Activated effector memory CD4-positive, alpha-beta T cell treated with anti-CD3 and anti-CD28 coated beads, Interleukin-2, amount 50 U/mL, for 16 hours (primary cell): ENCODE measurements around the gene CRYBA2.

Source experiments
- DNase-seq: peaks from one replicate; pipeline ENCODE4 v3.0.0-alpha.2; 2020

The CRYBA2 gene

DNA sequence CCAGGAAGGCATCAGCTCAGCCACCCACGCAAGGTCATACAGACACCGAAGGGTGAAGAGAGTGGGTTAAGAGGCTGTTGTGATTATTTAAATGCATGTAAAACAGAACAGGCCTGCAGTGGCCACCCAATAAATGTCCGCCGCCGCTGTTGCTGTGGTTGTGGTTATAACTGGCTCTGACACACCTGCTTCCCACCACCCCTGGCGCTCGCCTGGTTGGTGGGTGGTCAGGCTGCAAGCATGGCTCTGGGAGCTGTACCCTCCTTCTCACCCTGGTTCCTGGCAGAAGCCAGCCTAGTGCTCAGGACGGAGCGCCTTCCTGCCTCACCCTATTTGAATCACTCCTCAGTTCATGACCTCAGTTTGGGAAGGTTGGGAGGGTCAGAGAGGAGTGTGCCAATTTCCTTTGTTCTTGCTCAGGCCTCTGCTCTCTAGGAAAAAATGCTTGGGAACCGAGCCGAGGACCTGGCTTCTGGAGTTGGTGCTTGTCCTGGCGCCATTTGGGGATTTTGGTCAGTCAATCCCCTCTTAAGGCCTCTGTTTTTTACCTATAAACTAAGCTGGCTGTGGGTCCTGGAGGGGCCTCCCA, 5.3 kb upstream of the CRYBA2 start:
- DNase-seq = no peak

DNA sequence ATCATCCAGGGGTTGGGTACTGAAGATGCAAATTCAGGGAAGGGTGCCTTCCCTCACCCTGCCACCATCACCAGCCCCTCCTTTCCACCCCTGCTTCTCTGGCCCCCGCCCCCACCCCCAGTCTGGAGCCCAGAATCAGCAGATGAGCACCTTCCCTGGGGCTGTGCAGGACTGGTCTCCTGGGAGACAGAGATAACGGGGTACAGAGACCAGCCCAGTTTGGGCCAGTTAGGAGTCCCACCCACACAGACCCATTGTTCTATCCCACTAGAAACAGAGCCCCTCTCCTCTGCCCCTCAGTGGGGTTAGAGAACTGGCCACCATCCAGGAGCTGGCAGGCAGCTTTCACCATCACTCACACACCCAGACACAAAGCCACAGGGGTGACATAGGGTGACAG, 4.5 kb upstream of the CRYBA2 start:
- DNase-seq = no peak

GRCh38 chr2:218996937-218997336, 3.7 kb upstream of the CRYBA2 start:
- no peak for DNase-seq

GRCh38 chr2:218995972-218996711, 2.9 kb upstream of the CRYBA2 start:
- DNase-seq = peak; percentile 91

- DNase-seq = no peak
These were observed 2.3 kb upstream of the CRYBA2 start for GRCh38 chr2:218995561-218995960.

DNA sequence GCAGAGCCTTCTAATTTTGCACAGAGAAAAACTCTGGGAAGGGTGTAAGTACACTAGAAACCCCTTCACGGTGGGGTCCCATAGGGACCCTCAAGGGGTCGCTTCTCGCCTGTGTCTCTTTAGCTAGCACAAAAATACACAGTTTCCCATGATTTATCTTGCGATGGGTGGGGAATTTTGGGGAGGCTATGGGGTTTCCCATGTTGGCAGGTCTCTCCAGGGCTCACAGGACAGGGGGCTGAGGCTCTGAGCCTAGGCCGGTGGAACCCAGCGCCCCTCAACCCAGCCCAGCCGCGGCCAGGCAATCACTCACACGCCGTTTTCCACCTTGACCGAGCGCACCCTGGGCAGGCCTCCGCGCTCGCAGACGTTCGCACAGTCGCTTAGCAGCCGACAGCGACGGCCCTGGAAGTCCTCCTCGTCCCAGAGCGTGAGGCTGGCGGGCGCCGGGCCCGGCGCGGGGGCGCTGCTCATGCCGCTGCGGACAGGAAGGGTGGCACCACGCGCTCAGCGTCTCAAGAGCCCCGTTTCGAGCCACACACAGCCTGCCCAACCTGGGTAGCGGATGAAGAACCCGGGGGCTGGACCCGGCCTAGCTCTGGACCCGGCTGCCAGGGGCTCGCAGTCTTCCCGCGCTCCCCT, 398 bp downstream of the CRYBA2 start:
- no peak for DNase-seq

GRCh38 chr2:218992196-218992595, 1.0 kb downstream of the CRYBA2 start:
- no peak for DNase-seq

DNA sequence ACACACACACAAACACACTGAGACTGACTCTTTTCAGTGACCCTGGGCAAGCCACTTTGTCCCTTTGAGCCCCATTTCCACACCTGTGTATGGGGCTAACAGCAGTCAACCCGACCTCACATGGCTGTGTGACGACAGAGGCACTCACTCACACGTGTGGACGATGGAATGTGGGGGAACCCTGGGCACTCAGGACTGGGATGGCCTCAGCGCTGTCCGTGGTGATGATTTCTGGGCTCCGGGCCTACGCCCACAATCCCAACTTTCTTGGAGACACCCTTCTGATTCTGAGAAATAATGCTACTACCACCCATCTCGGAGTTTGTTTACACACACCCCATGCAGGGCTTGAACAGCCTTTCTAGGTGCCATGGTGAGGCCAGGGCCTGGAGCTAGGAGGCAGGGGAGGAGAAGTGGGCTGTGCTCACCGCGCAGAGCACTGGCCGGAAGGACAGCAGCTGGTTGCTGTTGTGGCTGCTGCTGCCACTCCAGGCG, 1.5 kb downstream of the CRYBA2 start:
- no peak for DNase-seq

- no peak for DNase-seq
These were observed 2.6 kb downstream of the CRYBA2 start for GRCh38 chr2:218990612-218991011.

DNA sequence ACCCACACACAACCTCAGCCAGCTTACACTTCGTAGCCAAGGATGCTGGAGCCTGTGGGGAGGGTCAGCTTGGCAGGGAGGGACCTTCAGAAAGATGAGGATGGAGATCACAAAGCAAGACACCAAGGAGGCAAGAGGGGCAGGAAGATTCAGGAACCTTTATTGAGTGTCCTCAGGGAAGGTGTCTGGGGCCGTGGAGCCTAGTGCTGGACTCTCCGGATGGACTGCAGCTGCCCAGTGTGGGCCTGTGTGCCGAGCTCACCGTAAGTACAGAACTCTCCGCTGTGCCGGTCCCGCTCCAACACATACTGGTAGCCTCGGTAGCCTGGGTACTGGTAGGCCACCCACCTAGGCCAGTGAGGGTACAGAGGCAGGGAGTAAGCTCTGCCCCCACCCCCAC, 3.2 kb downstream of the CRYBA2 start:
- DNase-seq = no peak

DNA sequence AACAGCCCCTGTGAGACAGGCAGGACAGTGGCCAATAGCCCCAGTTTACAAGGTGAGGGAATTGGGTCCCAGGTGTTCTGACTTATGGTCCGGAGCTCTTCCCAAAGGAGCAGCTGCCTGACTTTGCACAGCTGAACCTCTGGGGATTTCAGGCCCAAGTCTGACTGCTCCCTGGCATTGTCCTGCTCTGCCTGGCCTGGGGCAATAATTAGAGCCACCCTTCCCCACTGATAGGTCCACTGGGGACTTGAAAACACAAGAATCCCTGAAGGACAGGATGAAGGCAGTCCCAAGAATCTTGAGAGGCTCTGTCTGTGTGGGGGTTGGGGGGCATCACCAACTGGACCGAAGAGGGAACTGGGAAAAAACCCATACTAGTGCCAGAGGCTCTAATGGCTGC, 4.6 kb downstream of the CRYBA2 start:
- no peak for DNase-seq

- no peak for DNase-seq
These were observed 5.1 kb downstream of the CRYBA2 start for GRCh38 chr2:218988164-218988563.

- DNase-seq = no peak
These were observed 7.0 kb downstream of the CRYBA2 start for GRCh38 chr2:218986148-218986761.

- DNase-seq = no peak
These were observed 7.7 kb downstream of the CRYBA2 start for GRCh38 chr2:218985325-218986091.

DNA sequence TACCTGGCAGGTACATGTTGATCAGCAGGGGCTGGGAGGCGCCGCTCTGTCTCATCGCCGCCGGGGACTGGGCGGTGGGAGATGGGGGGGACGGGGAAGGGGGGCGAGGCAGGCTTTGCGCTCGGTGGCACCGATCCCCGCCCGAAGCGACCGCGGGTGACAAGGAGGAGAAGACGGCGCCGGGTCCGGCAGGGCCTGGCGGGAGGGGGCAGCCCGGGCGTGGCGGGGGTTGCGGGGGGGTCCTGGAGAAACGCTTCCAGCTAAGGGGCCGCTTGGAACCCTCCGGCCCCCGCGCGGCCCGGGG, 8.2 kb downstream of the CRYBA2 start, which contains the start of gene FEV:
Gene FEV (minus strand): TSS at position 164 of the 304 bp plus-strand sequence. CDS start 109 bp downstream, at position 55.
- no peak for DNase-seq

- DNase-seq = no peak
These were observed 8.8 kb downstream of the CRYBA2 start for GRCh38 chr2:218984239-218985020.

DNA sequence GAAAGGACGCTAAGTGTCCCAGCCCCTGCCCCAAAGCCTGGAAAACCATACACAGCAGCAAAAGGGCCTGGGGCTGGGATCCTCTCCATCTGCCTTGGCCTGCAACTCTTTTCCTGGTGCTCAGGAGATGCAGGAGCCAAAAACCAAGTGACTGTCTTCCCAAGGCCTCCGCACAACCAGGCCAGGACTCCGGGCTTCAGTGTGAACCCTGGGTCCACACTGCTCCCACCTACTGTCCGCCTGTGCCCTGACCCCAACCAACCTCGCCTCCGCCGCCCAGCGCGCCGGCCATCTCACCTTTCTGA, 9.3 kb downstream of the CRYBA2 start:
- DNase-seq = no peak

GRCh38 chr2:218983263-218983933, 9.8 kb downstream of the CRYBA2 start:
- DNase-seq = no peak

DNA sequence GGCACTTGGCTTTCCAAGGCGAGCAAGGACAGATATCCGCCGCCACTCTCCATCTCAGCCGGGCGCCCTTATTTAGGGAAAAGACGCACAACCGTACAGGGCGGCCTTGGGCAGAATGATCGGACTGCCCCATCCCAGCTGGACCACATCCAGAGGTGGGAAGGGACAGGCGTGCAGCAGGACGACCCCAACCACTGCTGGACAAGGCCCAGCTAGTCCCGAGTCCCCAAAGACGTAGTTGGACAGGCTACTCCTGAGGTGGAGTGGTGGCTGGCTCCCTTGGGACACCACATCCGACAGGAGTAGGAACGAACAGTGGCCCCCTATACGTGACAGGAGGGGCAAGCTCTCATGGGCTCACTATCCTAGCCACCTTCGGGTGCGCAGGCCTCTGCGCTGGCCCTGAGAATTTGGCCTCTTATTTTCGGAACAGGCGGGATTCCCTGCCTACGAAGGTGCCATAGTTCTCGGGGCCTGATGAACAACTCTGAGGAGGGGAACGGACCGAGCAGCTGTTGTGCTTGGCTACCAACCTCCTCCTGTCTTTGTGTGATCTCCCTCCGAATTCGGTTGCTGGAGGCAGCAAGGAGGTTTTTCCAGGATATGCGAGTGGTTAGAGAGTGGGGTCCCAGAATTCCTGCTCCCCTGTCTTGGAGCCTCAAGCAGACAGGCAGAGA, 10.5 kb downstream of the CRYBA2 start:
- DNase-seq = no peak

- DNase-seq = peak; percentile 74
These were observed 11.2 kb downstream of the CRYBA2 start for GRCh38 chr2:218981881-218982585.
